OCI-LY1 (cell line): ENCODE measurements around the gene CDKAL1.

Source experiments
- EZH2 ChIP-seq: fragments of 200-600 bp; sonication (generic), shearing (Covaris generic); IDR thresholded peaks from 2 replicates; pipeline ENCODE4 v1.8.0; 2017; ENCODE audit warnings: borderline replicate concordance, mixed run types, mild to moderate bottlenecking, antibody characterized with exemption, low read length, moderate library complexity, mixed read lengths
- TF ChIP-seq, protein P1 (sequence below): fragments of 200-600 bp; sonication (generic), shearing (Covaris generic); IDR thresholded peaks from 2 replicates; pipeline ENCODE4 v1.5.1; 2017; ENCODE audit warnings: mild to moderate bottlenecking, antibody characterized with exemption, low read length, moderate library complexity, mixed read lengths

DNA sequence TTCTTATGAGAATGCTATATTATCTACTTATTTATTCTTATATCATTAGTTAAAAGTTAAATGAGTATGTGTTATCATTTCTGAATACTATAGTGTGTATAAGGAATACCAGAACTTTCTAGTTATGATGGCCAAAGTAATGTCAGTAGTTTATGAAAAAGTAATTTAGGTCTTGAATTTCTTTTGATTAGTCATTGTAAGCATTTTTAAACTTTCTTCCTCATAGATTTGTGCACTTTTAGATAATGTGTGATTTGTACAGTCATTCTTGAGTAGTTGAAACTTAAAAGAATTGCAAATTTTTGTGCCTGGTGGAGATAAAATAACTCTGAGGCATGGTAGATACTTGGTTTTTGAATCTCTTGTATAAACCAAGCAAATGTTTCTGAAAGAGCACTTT lies 311.3 kb downstream of the CDKAL1 start:
- TF ChIP-seq, protein P1, sequence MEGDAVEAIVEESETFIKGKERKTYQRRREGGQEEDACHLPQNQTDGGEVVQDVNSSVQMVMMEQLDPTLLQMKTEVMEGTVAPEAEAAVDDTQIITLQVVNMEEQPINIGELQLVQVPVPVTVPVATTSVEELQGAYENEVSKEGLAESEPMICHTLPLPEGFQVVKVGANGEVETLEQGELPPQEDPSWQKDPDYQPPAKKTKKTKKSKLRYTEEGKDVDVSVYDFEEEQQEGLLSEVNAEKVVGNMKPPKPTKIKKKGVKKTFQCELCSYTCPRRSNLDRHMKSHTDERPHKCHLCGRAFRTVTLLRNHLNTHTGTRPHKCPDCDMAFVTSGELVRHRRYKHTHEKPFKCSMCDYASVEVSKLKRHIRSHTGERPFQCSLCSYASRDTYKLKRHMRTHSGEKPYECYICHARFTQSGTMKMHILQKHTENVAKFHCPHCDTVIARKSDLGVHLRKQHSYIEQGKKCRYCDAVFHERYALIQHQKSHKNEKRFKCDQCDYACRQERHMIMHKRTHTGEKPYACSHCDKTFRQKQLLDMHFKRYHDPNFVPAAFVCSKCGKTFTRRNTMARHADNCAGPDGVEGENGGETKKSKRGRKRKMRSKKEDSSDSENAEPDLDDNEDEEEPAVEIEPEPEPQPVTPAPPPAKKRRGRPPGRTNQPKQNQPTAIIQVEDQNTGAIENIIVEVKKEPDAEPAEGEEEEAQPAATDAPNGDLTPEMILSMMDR: no peak
- no peak for TF ChIP-seq EZH2
